Activated B cell treated with CpG ODN at 0.5 μM for 24 hours (primary cell): ENCODE data around the gene CTNNA2. TPM values are rescaled to one million over a fixed set of nuclear protein-coding genes. Genes with fewer than 3 reads are reported as not detected.

Experiments used
- ATAC-seq: fragments of 200-7000 bp; cut with Tn5 transposase; one replicate; pipeline ENCODE4 v1.10.0; 2021; ENCODE audit warnings: low read depth, mild to moderate bottlenecking, moderate library complexity
- CTCF ChIA-PET: fragments of 350-600 bp; sonication (Branson Sonifier 250); formaldehyde crosslinking; loops from one replicate; lab custom pipeline; 2021; ENCODE audit warnings: antibody characterized with exemption; lab: Charles Lee
- POLR2A ChIA-PET: fragments of 350-600 bp; sonication (Branson Sonifier 250); formaldehyde crosslinking; loops from one replicate; lab custom pipeline; 2021; ENCODE audit warnings: antibody characterized with exemption; lab: Charles Lee
- DNase-seq: peaks from one replicate; pipeline ENCODE4 v3.0.0; 2022
- H3K27ac Mint-ChIP-seq: one replicate; pipeline ENCODE4 v1.8.0; 2020; ENCODE audit warnings: mixed read lengths
- H3K27me3 Mint-ChIP-seq: one replicate; pipeline ENCODE4 v1.8.0; 2021; ENCODE audit warnings: mixed read lengths
- H3K36me3 Mint-ChIP-seq: one replicate; pipeline ENCODE4 v1.8.0; 2021; ENCODE audit warnings: low read depth, mixed read lengths
- H3K4me1 Mint-ChIP-seq: one replicate; pipeline ENCODE4 v1.8.0; 2021; ENCODE audit warnings: mixed read lengths
- H3K4me3 Mint-ChIP-seq: one replicate; pipeline ENCODE4 v1.8.0; 2020; ENCODE audit warnings: mild to moderate bottlenecking, mixed read lengths
- H3K9me3 Mint-ChIP-seq: one replicate; pipeline ENCODE4 v1.8.0; 2020; ENCODE audit warnings: mixed read lengths
- CTCF ChIP-seq: fragments of 200-600 bp; IDR thresholded peaks from one replicate; pipeline ENCODE4 v1.8.0; 2022; ENCODE audit warnings: antibody characterized with exemption, mild to moderate bottlenecking
- intact Hi-C: fragments of 100-400 bp; cut with micrococcal nuclease; formaldehyde crosslinking; loops from one replicate; pipeline ENCODE4 v1.15.1; 2024
- total RNA-seq: library from RNA; stranded (reverse); gene quantifications from 2 replicates; pipeline ENCODE4 v1.2.3, GENCODE V29; 2022

The CTNNA2 gene
- total RNA-seq, 1 donor from 2014 or later, result not detected

GRCh38 chr2:79793006-79793405, 280.2 kb downstream of the CTNNA2 start:
- no peak for TF ChIP-seq CTCF
- ATAC-seq (no peak), DNase-seq (no peak)
- Mint-ChIP-seq H3K9me3 (peaks cover 3% of the 10 kb centered on the region), H3K27ac (no peak overlapping the region), H3K27me3 (no peaks in the 10 kb centered on the region), H3K4me3 (no peak overlapping the region), H3K36me3 (no peaks in the 10 kb centered on the region), H3K4me1 (no peaks in the 10 kb centered on the region)
- ChIA-PET POLR2A (no interaction called here), CTCF (no interaction called here)
- intact Hi-C loops, result no loop called here

- Mint-ChIP-seq H3K9me3 (peaks cover 3% of the 10 kb centered on the region), H3K4me3 (no peak overlapping the region), H3K27ac (no peak overlapping the region), H3K36me3 (no peaks in the 10 kb centered on the region), H3K27me3 (no peaks in the 10 kb centered on the region), H3K4me1 (no peaks in the 10 kb centered on the region)
- CTCF ChIA-PET, result no interaction called here
- ATAC-seq (no peak), DNase-seq (no peak)
- POLR2A ChIA-PET, result no interaction called here
- TF ChIP-seq CTCF, result no peak
- intact Hi-C loops, result no loop called here
Observed at GRCh38 chr2:79796641-79797040, 283.8 kb downstream of the CTNNA2 start.

- Mint-ChIP-seq H3K27ac (no peak overlapping the region), H3K27me3 (no peaks in the 10 kb centered on the region), H3K9me3 (peaks cover 3% of the 10 kb centered on the region), H3K36me3 (no peaks in the 10 kb centered on the region), H3K4me3 (no peak overlapping the region), H3K4me1 (no peaks in the 10 kb centered on the region)
- ChIA-PET POLR2A (no interaction called here), CTCF (no interaction called here)
- DNase-seq (no peak), ATAC-seq (no peak)
- intact Hi-C loops, result no loop called here
- TF ChIP-seq CTCF, result no peak
Observed at GRCh38 chr2:79798776-79799175, 285.9 kb downstream of the CTNNA2 start.

- TF ChIP-seq CTCF, result no peak
- DNase-seq (no peak), ATAC-seq (no peak)
- no peak overlapping the region for H3K27ac Mint-ChIP-seq
- CTCF ChIA-PET, result no interaction called here
- H3K4me3 Mint-ChIP-seq, result no peak overlapping the region
- POLR2A ChIA-PET, result no interaction called here
- H3K4me1 Mint-ChIP-seq, result no peaks in the 10 kb centered on the region
- H3K9me3 Mint-ChIP-seq, result peaks cover 3% of the 10 kb centered on the region
- H3K36me3 Mint-ChIP-seq, result no peaks in the 10 kb centered on the region
- intact Hi-C loops, result no loop called here
- H3K27me3 Mint-ChIP-seq, result no peaks in the 10 kb centered on the region
Observed at GRCh38 chr2:79799729-79800128, 286.9 kb downstream of the CTNNA2 start.

- no peak for DNase-seq
- no peaks in the 10 kb centered on the region for H3K4me1 Mint-ChIP-seq
- no peak overlapping the region for H3K27ac Mint-ChIP-seq
- POLR2A ChIA-PET, result no interaction called here
- intact Hi-C loops, result no loop called here
- H3K4me3 Mint-ChIP-seq, result no peak overlapping the region
- CTCF ChIA-PET, result no interaction called here
- H3K27me3 Mint-ChIP-seq, result no peaks in the 10 kb centered on the region
- no peaks in the 10 kb centered on the region for H3K36me3 Mint-ChIP-seq
- H3K9me3 Mint-ChIP-seq, result peaks cover 3% of the 10 kb centered on the region
- TF ChIP-seq CTCF, result no peak
- ATAC-seq, result no peak
Observed at GRCh38 chr2:79801082-79801481, 288.2 kb downstream of the CTNNA2 start.
